G401 (cell line): ENCODE measurements around the gene ZAR1. TPM values are rescaled to one million over a fixed set of nuclear protein-coding genes. Genes with fewer than 3 reads are reported as not detected.

ENCODE experiments used
- DNase-seq: peaks from one replicate; pipeline ENCODE4 v3.0.0-alpha.2; 2015; ENCODE audit warnings: low spot score
- in situ Hi-C: cut with HindIII; loops from 2 replicates; pipeline ENCODE4 v1.10.0; 2016; ENCODE audit warnings: low sequenced_read_pairs, mixed read lengths
- total RNA-seq: library from RNA; depleted of rRNA; stranded (reverse); fragments of >200 nt; shearing (Covaris generic); gene quantifications from 2 replicates; pipeline ENCODE4 v1.2.3, GENCODE V29; 2014; rRNA removed

ZAR1 gene
- total RNA-seq, 1 experiment from 2014 or later = not detected

- DNase-seq = no peak
- in situ Hi-C loops = no loop called here
Measured at GRCh38 chr4:48542888-48543287, 52.8 kb downstream of the ZAR1 start.

GRCh38 chr4:48543796-48544195 is 53.7 kb downstream of the ZAR1 start:
- no peak for DNase-seq
- in situ Hi-C loops = no loop called here

Other genes with a start within 250 kb of the ZAR1 start
- not detected in 2 replicates for gene TEC, start 220.4 kb upstream of the ZAR1 start, total RNA-seq
- gene SLAIN2, start 148.7 kb upstream of the ZAR1 start, total RNA-seq = 12.9 and 25.5 TPM in 2 replicates
- gene SLC10A4, start 6.9 kb upstream of the ZAR1 start, total RNA-seq = not detected in 2 replicates